ENCODE data around the gene PRSS53. TPM values are rescaled to one million over a fixed set of nuclear protein-coding genes. Genes with fewer than 3 reads are reported as not detected.

PRSS53 gene
- total RNA-seq, 1 experiment from 2014 or later, result 3.8 TPM

DNA sequence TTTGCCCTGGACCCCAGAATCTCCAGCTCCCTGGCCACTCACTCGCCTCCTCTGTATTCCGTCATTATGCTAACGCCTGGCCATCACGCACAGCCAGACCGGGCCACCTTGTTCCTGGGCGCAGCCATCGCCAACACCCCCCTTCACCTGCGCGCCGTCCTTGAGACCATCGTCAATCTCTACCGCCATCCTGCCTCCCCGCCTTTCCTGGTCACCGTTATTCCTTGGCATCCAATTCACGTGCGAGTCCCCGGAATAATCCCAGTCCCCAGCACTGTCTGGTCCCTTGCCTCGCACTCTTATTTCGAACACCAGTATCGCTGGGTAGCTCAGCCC, 5.3 kb upstream of the PRSS53 start:
- Histone ChIP-seq H3F3A (ENCODE audit: low read length, unreplicated experiment) (no peaks in the 10 kb centered on the region), H3K4me2 (ENCODE audit: low read length) (peak overlapping the region; percentile 93), H4K20me1 (ENCODE audit: low read length) (peaks cover 5% of the 10 kb centered on the region; the same call in 1 of the 2 replicates), H3K79me2 (ENCODE audit: low read length) (peaks cover 23% of the 10 kb centered on the region), H3K9me3 (ENCODE audit: low read length) (no peaks in the 10 kb centered on the region), H3K36me3 (ENCODE audit: low read depth, low read length) (peaks cover 3% of the 10 kb centered on the region; the same call in 1 of the 2 replicates), H3K9me2 (replicated peaks; ENCODE audit: low read length) (no peaks in the 10 kb centered on the region), H3K27me3 (ENCODE audit: low read length) (no peaks in the 10 kb centered on the region), H3K27ac (ENCODE audit: low read length) (peak overlapping the region; percentile 68), H3K4me3 (ENCODE audit: low read length) (peak overlapping the region; percentile 98), H3K4me1 (ENCODE audit: insufficient read depth, low read length) (peaks cover 7% of the 10 kb centered on the region; the same call in 1 of the 2 replicates), H3K9ac (ENCODE audit: low read length) (peak overlapping the region; percentile 90), H2AFZ (ENCODE audit: low read length) (peak overlapping the region; percentile 91)
- ChIA-PET POLR2A (ENCODE audit: unreplicated experiment) (interaction anchor here (0.6 kb wide), 1 partner anchor 48 kb away, joined by 10 read pairs; no protein-coding TSS in a partner anchor), CTCF (no interaction called here)
- intact Hi-C loops (cut with micrococcal nuclease), result loop anchor here (1.0 to 5.0 kb wide), 4 partner anchors 20 to 773 kb away; partner anchors contain the start of genes HSD3B7, ZNF646 and ZNF668
- TF ChIP-seq CTCF (conservative IDR thresholded peaks at IDR 0.05; ENCODE audit: low read depth, low read length) (no peak), EZH2phosphoT487 (IDR thresholded peaks at IDR 0.05; ENCODE audit: borderline replicate concordance, low read length) (no peak), EZH2 (IDR thresholded peaks at IDR 0.05; ENCODE audit: low read length, unreplicated experiment) (no peak)
- TSS peak; percentile 51 for BruUV-seq (replicated peaks)
- peak; percentile 2 for ATAC-seq
- no peak for DNase-seq

- H3K4me3 ChIP-seq (ENCODE audit: low read length), result peak overlapping the region; percentile 98
- no peak for TF ChIP-seq EZH2phosphoT487 (IDR thresholded peaks at IDR 0.05; ENCODE audit: borderline replicate concordance, low read length)
- no peak for TF ChIP-seq CTCF (conservative IDR thresholded peaks at IDR 0.05; ENCODE audit: low read depth, low read length)
- no peak for TF ChIP-seq EZH2 (IDR thresholded peaks at IDR 0.05; ENCODE audit: low read length, unreplicated experiment)
- peak overlapping the region; percentile 59; the same call in 1 of the 2 replicates for H2AFZ ChIP-seq (ENCODE audit: low read length)
- DNase-seq (peak; percentile 54), ATAC-seq (peak; percentile 21)
- H3F3A ChIP-seq (ENCODE audit: low read length, unreplicated experiment), result no peaks in the 10 kb centered on the region
- peaks cover 23% of the 10 kb centered on the region for H3K79me2 ChIP-seq (ENCODE audit: low read length)
- intact Hi-C loops (cut with micrococcal nuclease), result loop anchor here (5.0 kb wide), 1 partner anchor 774 kb away; no protein-coding TSS in a partner anchor
- no peak overlapping the region for H3K27ac ChIP-seq (ENCODE audit: low read length)
- H3K9ac ChIP-seq (ENCODE audit: low read length), result peak overlapping the region; percentile 90; the same call in 1 of the 2 replicates
- no peaks in the 10 kb centered on the region for H3K27me3 ChIP-seq (ENCODE audit: low read length)
- peaks cover 5% of the 10 kb centered on the region; the same call in 1 of the 2 replicates for H4K20me1 ChIP-seq (ENCODE audit: low read length)
- H3K4me1 ChIP-seq (ENCODE audit: insufficient read depth, low read length), result peaks cover 7% of the 10 kb centered on the region; the same call in 1 of the 2 replicates
- H3K36me3 ChIP-seq (ENCODE audit: low read depth, low read length), result peaks cover 3% of the 10 kb centered on the region; the same call in 1 of the 2 replicates
- TSS peak; percentile 20 for BruUV-seq (replicated peaks)
- no peaks in the 10 kb centered on the region for H3K9me2 ChIP-seq (replicated peaks; ENCODE audit: low read length)
- ChIA-PET CTCF (interaction anchor here (0.6 to 0.7 kb wide), 2 partner anchors 36 to 108 kb away, joined by 3 to 4 read pairs; partner anchors contain the start of gene HSD3B7), POLR2A (ENCODE audit: unreplicated experiment) (no interaction called here)
- H3K9me3 ChIP-seq (ENCODE audit: low read length), result no peaks in the 10 kb centered on the region
- peak overlapping the region; percentile 93 for H3K4me2 ChIP-seq (ENCODE audit: low read length)
These were observed 4.5 kb upstream of the PRSS53 start for GRCh38 chr16:31093132-31093703.

GRCh38 chr16:31092330-31092729, 3.6 kb upstream of the PRSS53 start:
- intact Hi-C loops (cut with micrococcal nuclease), result loop anchor here (5.0 kb wide), 1 partner anchor 775 kb away; no protein-coding TSS in a partner anchor
- no peak overlapping the region for H3K4me3 ChIP-seq (ENCODE audit: low read length)
- no peak overlapping the region for H2AFZ ChIP-seq (ENCODE audit: low read length)
- DNase-seq (no peak), ATAC-seq (no peak)
- H3K4me1 ChIP-seq (ENCODE audit: insufficient read depth, low read length), result peaks cover 7% of the 10 kb centered on the region; the same call in 1 of the 2 replicates
- no peaks in the 10 kb centered on the region for H3K9me2 ChIP-seq (replicated peaks; ENCODE audit: low read length)
- no peaks in the 10 kb centered on the region for H3K9me3 ChIP-seq (ENCODE audit: low read length)
- BruUV-seq (replicated peaks), result no TSS peak
- H3K9ac ChIP-seq (ENCODE audit: low read length), result no peak overlapping the region
- H3K27ac ChIP-seq (ENCODE audit: low read length), result no peak overlapping the region
- ChIA-PET POLR2A (ENCODE audit: unreplicated experiment) (no interaction called here), CTCF (interaction anchor here (0.7 kb wide), 1 partner anchor 107 kb away, joined by 4 read pairs; the partner anchor contains the start of gene HSD3B7)
- peaks cover 3% of the 10 kb centered on the region; the same call in 1 of the 2 replicates for H3K36me3 ChIP-seq (ENCODE audit: low read depth, low read length)
- no peaks in the 10 kb centered on the region for H3F3A ChIP-seq (ENCODE audit: low read length, unreplicated experiment)
- H3K79me2 ChIP-seq (ENCODE audit: low read length), result peaks cover 23% of the 10 kb centered on the region
- no peaks in the 10 kb centered on the region for H3K27me3 ChIP-seq (ENCODE audit: low read length)
- peaks cover 5% of the 10 kb centered on the region; the same call in 1 of the 2 replicates for H4K20me1 ChIP-seq (ENCODE audit: low read length)
- TF ChIP-seq EZH2phosphoT487 (IDR thresholded peaks at IDR 0.05; ENCODE audit: borderline replicate concordance, low read length) (no peak), CTCF (conservative IDR thresholded peaks at IDR 0.05; ENCODE audit: low read depth, low read length) (no peak), EZH2 (IDR thresholded peaks at IDR 0.05; ENCODE audit: low read length, unreplicated experiment) (no peak)
- H3K4me2 ChIP-seq (ENCODE audit: low read length), result no peak overlapping the region
